HG03575 (cell line): ENCODE results near the gene TSR3.

ENCODE experiments used
- ATAC-seq: cut with Tn5 transposase; IDR thresholded peaks from one replicate; pipeline ENCODE4 v1.9.1; 2021; ENCODE audit not compliant: unreplicated experiment, insufficient number of reproducible peaks, low FRiP score; ENCODE audit errors: extremely low read depth

The TSR3 gene

GRCh38 chr16:1299868-1300203 is 51.8 kb downstream of the TSR3 start:
- ATAC-seq, result no peak
